H9 (cell line): ENCODE data around the gene ESRRB. TPM values are rescaled to one million over a fixed set of nuclear protein-coding genes. Genes with fewer than 3 reads are reported as not detected.

Experiments
- DNase-seq: peaks from one replicate; pipeline ENCODE4 v3.0.0-alpha.2; 2017
- H2AFZ ChIP-seq: one replicate; pipeline ENCODE4 v1.6.1; 2013; ENCODE audit warnings: mild to moderate bottlenecking, low read length, control low read depth, moderate library complexity
- H2AK5ac ChIP-seq: 2 replicates; pipeline ENCODE4 v1.6.1; 2013; ENCODE audit warnings: low read length, control low read depth, mixed read lengths; ENCODE audit not compliant: insufficient read length
- H2BK120ac ChIP-seq: one replicate; pipeline ENCODE4 v1.6.1; 2013; ENCODE audit warnings: low read depth, mild to moderate bottlenecking, low read length, control low read depth, inconsistent platforms; ENCODE audit not compliant: poor library complexity, severe bottlenecking
- H2BK12ac ChIP-seq: 2 replicates; pipeline ENCODE4 v1.6.1; 2013; ENCODE audit warnings: low read length, control low read depth, mixed read lengths, low read depth; ENCODE audit not compliant: insufficient read length
- H2BK15ac ChIP-seq: 2 replicates; pipeline ENCODE4 v1.6.1; 2013; ENCODE audit warnings: low read depth, low read length, control low read depth
- H2BK20ac ChIP-seq: one replicate; pipeline ENCODE4 v1.6.1; 2013; ENCODE audit warnings: low read depth, mild to moderate bottlenecking, low read length, control low read depth, inconsistent platforms; ENCODE audit not compliant: poor library complexity, severe bottlenecking
- H2BK5ac ChIP-seq: 2 replicates; pipeline ENCODE4 v1.6.1; 2013; ENCODE audit warnings: low read length, control low read depth, mixed read lengths; ENCODE audit not compliant: insufficient read length
- H3K14ac ChIP-seq: 2 replicates; pipeline ENCODE4 v1.6.1; 2013; ENCODE audit warnings: low read length, control low read depth; ENCODE audit not compliant: insufficient read depth
- H3K18ac ChIP-seq: 2 replicates; pipeline ENCODE4 v1.6.1; 2013; ENCODE audit warnings: low read depth, mild to moderate bottlenecking, mixed read lengths, low read length, control low read depth; ENCODE audit not compliant: insufficient read length
- H3K23ac ChIP-seq: 2 replicates; pipeline ENCODE4 v1.6.1; 2013; ENCODE audit warnings: low read length, control low read depth, mixed read lengths, low read depth; ENCODE audit not compliant: insufficient read length
- H3K23me2 ChIP-seq: 2 replicates; pipeline ENCODE4 v1.6.1; 2013; ENCODE audit warnings: low read depth, mild to moderate bottlenecking, mixed read lengths, low read length, control low read depth; ENCODE audit not compliant: insufficient read length, poor library complexity, severe bottlenecking
- H3K27ac ChIP-seq: 2 replicates; pipeline ENCODE4 v1.5.1; 2013; ENCODE audit warnings: low read length, control low read depth, mixed read lengths, low read depth; ENCODE audit not compliant: insufficient read length
- H3K27me3 ChIP-seq: 2 replicates; pipeline ENCODE4 v1.6.1; 2013; ENCODE audit warnings: low read length, control low read depth, inconsistent platforms; ENCODE audit not compliant: insufficient read depth
- H3K4ac ChIP-seq: 2 replicates; pipeline ENCODE4 v1.6.1; 2013; ENCODE audit warnings: low read depth, mild to moderate bottlenecking, control low read depth, inconsistent platforms, low read length, moderate library complexity
- H3K4me1 ChIP-seq: 2 replicates; pipeline ENCODE4 v1.6.1; 2013; ENCODE audit warnings: low read length, control low read depth, inconsistent platforms; ENCODE audit not compliant: insufficient read depth
- H3K4me2 ChIP-seq: 2 replicates; pipeline ENCODE4 v1.6.1; 2013; ENCODE audit warnings: low read length, control low read depth, mixed read lengths; ENCODE audit not compliant: insufficient read length, insufficient read depth
- H3K56ac ChIP-seq: 2 replicates; pipeline ENCODE4 v1.6.1; 2013; ENCODE audit warnings: low read depth, mild to moderate bottlenecking, mixed read lengths, low read length, control low read depth; ENCODE audit not compliant: insufficient read length
- H3K79me1 ChIP-seq: 2 replicates; pipeline ENCODE4 v1.6.1; 2013; ENCODE audit warnings: low read depth, mild to moderate bottlenecking, moderate library complexity, low read length, control low read depth, inconsistent platforms; ENCODE audit not compliant: insufficient read depth, poor library complexity, severe bottlenecking
- H3K79me2 ChIP-seq: 2 replicates; pipeline ENCODE4 v1.6.1; 2013; ENCODE audit warnings: low read length, control low read depth, inconsistent platforms; ENCODE audit not compliant: insufficient read depth
- H3K9ac ChIP-seq: 2 replicates; pipeline ENCODE4 v1.6.1; 2013; ENCODE audit warnings: low read length, control low read depth, mixed read lengths; ENCODE audit not compliant: insufficient read length; ENCODE audit errors: extremely low read depth
- H3K9me3 ChIP-seq: one replicate; pipeline ENCODE4 v1.6.1; 2013; ENCODE audit warnings: low read depth, low read length, inconsistent platforms; ENCODE audit not compliant: control insufficient read depth
- H3T11ph ChIP-seq: one replicate; pipeline ENCODE4 v1.6.1; 2013; ENCODE audit warnings: mild to moderate bottlenecking, low read length, control low read depth, inconsistent platforms
- H4K20me1 ChIP-seq: one replicate; pipeline ENCODE4 v1.6.1; 2013; ENCODE audit not compliant: control insufficient read depth, insufficient read length, insufficient read depth
- H4K5ac ChIP-seq: 2 replicates; pipeline ENCODE4 v1.6.1; 2013; ENCODE audit warnings: low read depth, mild to moderate bottlenecking, mixed read lengths, low read length, control low read depth; ENCODE audit not compliant: insufficient read length
- H4K8ac ChIP-seq: replicated peaks from 2 replicates; pipeline ENCODE4 v1.6.1; 2013; ENCODE audit warnings: low read length, control low read depth, mixed read lengths, low read depth; ENCODE audit not compliant: insufficient read length
- H4K91ac ChIP-seq: 2 replicates; pipeline ENCODE4 v1.6.1; 2013; ENCODE audit warnings: low read depth, mild to moderate bottlenecking, moderate library complexity, mixed read lengths, low read length, control low read depth; ENCODE audit not compliant: insufficient read length
- H3K27ac Mint-ChIP-seq, 3 experiments: 2 replicates in 2 of 3; 3 replicates in 1 of 3; pipeline ENCODE4 v1.8.0; 2020 to 2021; ENCODE audit warnings: mixed read lengths in 3 of 3, mild to moderate bottlenecking in 1 of 3, moderate library complexity in 1 of 3
- H3K27me3 Mint-ChIP-seq: 2 replicates; pipeline ENCODE4 v1.8.0; 2021; ENCODE audit warnings: low read depth, mild to moderate bottlenecking, moderate library complexity, mixed read lengths
- H3K36me3 Mint-ChIP-seq, 3 experiments: 2 replicates in 2 of 3; 3 replicates in 1 of 3; pipeline ENCODE4 v1.8.0; 2020 to 2021; ENCODE audit warnings: low read depth in 3 of 3, mixed read lengths in 3 of 3; ENCODE audit not compliant: insufficient read depth in 1 of 3
- H3K4me1 Mint-ChIP-seq, 2 experiments: 2 replicates each; pipeline ENCODE4 v1.8.0; 2020; ENCODE audit warnings: mixed read lengths in 2 of 2
- H3K4me3 Mint-ChIP-seq, 2 experiments: 2 replicates in 1 of 2; 3 replicates in 1 of 2; pipeline ENCODE4 v1.8.0; 2020 to 2021; ENCODE audit warnings: mild to moderate bottlenecking in 2 of 2, mixed read lengths in 2 of 2, moderate library complexity in 1 of 2
- H3K9me3 Mint-ChIP-seq, 2 experiments: 2 replicates in 1 of 2; 3 replicates in 1 of 2; pipeline ENCODE4 v1.8.0; 2020; ENCODE audit warnings: mild to moderate bottlenecking in 2 of 2, mixed read lengths in 2 of 2, moderate library complexity in 1 of 2
- WGBS: extraction: QIAGEN DNeasy Blood & Tissue Kit; methylation state at CpG from one replicate; pipeline ENCODE4 v1.1.7; 2013; ENCODE audit warnings: missing lambda C conversion rate, low lambda C conversion rate, mixed read lengths; ENCODE audit not compliant: insufficient read length; ENCODE audit errors: extremely low coverage; 5-methylcytosine and 5-hydroxymethylcytosine counted together
- total RNA-seq: library from RNA; stranded (reverse); gene quantifications from 2 replicates; pipeline ENCODE4 v1.2.1, GENCODE V29; 2021
- TF ChIP-seq, protein P1 (sequence below): fragments of 200-600 bp; sonication (generic); conservative IDR thresholded peaks from 3 replicates; pipeline ENCODE4 v1.8.0; 2021; ENCODE audit warnings: antibody characterized with exemption, mild to moderate bottlenecking

ESRRB gene
- total RNA-seq, 1 experiment from 2014 or later = 0.11 TPM

DNA sequence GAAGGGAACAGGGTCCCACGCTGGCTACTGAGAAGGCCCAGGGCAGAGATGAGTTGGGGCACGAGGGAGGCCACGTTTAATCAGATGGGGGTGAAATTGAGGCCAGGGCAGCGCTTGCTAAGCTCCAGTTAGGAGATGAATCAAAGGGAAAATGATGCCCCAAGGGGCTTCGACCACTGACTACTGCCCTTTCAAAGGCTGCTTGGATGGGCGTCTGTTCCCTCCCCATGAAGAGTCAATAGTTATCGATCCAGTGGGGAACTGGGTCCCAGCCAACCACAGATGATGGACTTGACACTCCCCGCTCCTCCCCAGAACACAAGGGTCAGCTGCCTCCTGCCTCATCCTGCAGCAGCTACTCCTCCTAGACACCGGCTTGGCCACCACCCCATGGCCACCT is 55.6 kb downstream of the ESRRB start:
- Histone ChIP-seq H3K14ac (no peak overlapping the region), H4K5ac (no peak overlapping the region), H2BK120ac (no peak overlapping the region), H3K27ac (no peak overlapping the region), H4K91ac (no peak overlapping the region), H3K79me1 (no peaks in the 10 kb centered on the region), H3K27me3 (no peaks in the 10 kb centered on the region), H3K79me2 (no peaks in the 10 kb centered on the region), H2BK20ac (no peak overlapping the region), H4K8ac (no peak overlapping the region), H2AFZ (no peak overlapping the region), H2AK5ac (no peak overlapping the region), H3K18ac (no peak overlapping the region), H3K4me2 (no peak overlapping the region), H3K4ac (no peak overlapping the region), H2BK5ac (no peak overlapping the region), H2BK15ac (no peak overlapping the region), H3K9me3 (no peaks in the 10 kb centered on the region), H3K4me1 (peaks cover 2% of the 10 kb centered on the region; the same call in 1 of the 2 replicates), H3K23ac (no peak overlapping the region), H4K20me1 (no peaks in the 10 kb centered on the region), H3K56ac (no peak overlapping the region), H2BK12ac (no peak overlapping the region), H3K9ac (no peak overlapping the region), H3K23me2 (no peaks in the 10 kb centered on the region), H3T11ph (no peak overlapping the region)
- WGBS = no CpG with 5 or more reads among the region's 9 CpGs
- no peak for DNase-seq
- Mint-ChIP-seq H3K9me3 (no peaks in the 10 kb centered on the region), H3K4me3 (no peak overlapping the region), H3K36me3 (no peaks in the 10 kb centered on the region; a peak in 1 of 7 replicates), H3K27ac (no peak overlapping the region; a peak in 1 of 7 replicates), H3K4me1 (peaks cover 10 to 20% of the 10 kb centered on the region in 2 experiments; a peak in 3 of 4 replicates), H3K27me3 (peaks cover 4% of the 10 kb centered on the region)
- TF ChIP-seq, protein P1, sequence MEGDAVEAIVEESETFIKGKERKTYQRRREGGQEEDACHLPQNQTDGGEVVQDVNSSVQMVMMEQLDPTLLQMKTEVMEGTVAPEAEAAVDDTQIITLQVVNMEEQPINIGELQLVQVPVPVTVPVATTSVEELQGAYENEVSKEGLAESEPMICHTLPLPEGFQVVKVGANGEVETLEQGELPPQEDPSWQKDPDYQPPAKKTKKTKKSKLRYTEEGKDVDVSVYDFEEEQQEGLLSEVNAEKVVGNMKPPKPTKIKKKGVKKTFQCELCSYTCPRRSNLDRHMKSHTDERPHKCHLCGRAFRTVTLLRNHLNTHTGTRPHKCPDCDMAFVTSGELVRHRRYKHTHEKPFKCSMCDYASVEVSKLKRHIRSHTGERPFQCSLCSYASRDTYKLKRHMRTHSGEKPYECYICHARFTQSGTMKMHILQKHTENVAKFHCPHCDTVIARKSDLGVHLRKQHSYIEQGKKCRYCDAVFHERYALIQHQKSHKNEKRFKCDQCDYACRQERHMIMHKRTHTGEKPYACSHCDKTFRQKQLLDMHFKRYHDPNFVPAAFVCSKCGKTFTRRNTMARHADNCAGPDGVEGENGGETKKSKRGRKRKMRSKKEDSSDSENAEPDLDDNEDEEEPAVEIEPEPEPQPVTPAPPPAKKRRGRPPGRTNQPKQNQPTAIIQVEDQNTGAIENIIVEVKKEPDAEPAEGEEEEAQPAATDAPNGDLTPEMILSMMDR = no peak
